AG10803 (cell line): ENCODE data around the gene ZNF133.
"Not testable (repeated sequence)": the region's sequence is repeated elsewhere in the genome, so short reads cannot be mapped to it uniquely, and the experiment has no call there.

Source experiments
- DNase-seq: peaks from one replicate; pipeline ENCODE4 v3.0.0; 2010; ENCODE audit warnings: low read depth
- H3K4me3 ChIP-seq: 2 replicates; pipeline ENCODE4 v1.5.1; 2011; ENCODE audit warnings: mild to moderate bottlenecking, low read length, control low read depth
- TF ChIP-seq, protein P1 (sequence below): conservative IDR thresholded peaks from 2 replicates; pipeline ENCODE4 v1.5.1; 2011; ENCODE audit warnings: mild to moderate bottlenecking, low read length, control low read depth, inconsistent platforms

ZNF133 gene

DNA sequence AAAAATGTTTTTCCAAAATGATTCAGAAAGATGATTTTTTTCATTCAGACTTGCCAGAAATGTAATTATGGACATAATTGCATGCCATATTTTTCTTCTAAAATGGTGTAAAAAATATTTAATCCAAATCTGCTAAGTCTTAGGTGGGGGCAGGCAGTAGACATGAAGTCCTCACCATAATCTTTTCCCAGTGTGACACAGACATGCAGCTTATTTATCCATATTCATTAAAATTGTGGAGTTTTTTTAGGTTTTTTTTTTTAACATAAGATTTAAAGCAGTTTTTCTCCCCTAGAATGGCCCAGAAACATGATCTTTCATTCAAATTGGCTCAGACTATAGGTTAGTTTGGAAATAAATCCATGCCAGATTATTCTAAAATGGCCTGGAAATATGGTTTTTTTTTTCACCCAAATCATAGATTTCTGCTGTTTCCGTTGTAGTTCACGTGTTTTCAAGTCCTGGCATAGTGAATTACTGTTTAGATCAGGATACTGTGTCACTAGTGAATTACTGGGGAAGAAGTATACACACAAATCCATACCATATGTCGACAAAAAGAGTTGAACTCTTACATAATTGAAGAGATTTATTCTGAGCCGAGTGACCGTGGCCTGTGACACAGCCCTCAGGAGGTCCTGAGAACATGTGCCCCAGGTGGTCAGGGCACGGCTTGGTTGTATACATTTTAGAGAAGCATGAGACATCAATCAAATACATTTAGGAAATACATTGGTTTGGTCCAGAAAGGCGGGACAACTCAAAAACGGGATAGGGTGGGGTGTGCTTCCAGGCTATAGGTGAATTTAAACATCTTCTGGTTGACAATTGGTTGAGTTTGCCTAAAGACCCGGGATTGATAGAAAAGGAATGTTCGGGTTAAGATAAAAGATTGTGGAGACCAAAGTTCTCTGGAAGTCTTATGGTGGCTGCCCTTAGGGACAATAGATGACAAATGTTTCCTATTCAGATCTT, 33.9 kb downstream of the ZNF133 start:
- H3K4me3 ChIP-seq, result no peak overlapping the region
- TF ChIP-seq, protein P1, sequence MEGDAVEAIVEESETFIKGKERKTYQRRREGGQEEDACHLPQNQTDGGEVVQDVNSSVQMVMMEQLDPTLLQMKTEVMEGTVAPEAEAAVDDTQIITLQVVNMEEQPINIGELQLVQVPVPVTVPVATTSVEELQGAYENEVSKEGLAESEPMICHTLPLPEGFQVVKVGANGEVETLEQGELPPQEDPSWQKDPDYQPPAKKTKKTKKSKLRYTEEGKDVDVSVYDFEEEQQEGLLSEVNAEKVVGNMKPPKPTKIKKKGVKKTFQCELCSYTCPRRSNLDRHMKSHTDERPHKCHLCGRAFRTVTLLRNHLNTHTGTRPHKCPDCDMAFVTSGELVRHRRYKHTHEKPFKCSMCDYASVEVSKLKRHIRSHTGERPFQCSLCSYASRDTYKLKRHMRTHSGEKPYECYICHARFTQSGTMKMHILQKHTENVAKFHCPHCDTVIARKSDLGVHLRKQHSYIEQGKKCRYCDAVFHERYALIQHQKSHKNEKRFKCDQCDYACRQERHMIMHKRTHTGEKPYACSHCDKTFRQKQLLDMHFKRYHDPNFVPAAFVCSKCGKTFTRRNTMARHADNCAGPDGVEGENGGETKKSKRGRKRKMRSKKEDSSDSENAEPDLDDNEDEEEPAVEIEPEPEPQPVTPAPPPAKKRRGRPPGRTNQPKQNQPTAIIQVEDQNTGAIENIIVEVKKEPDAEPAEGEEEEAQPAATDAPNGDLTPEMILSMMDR, result no peak
- DNase-seq, result no peak

DNA sequence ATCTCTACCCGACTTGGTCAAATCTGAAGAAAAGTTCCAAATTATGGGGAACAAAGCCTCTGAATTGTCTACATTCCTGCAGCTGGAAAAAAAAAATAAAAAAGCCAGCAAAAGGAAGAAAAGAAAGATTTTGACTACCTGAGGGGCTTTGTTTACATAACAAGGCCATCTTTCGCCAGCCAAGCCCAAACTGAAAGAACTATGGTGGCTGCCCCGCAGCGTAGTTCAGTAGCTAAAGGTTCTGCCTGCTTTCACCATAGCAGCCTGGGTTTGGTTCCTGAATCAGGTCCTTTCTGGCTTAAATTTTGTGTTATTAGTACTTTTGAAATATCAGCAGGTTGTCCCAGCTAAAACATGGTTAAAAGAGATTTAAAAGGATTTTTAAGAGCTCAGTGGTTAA, 35.4 kb downstream of the ZNF133 start:
- no peak overlapping the region for H3K4me3 ChIP-seq
- DNase-seq, result no peak
- TF ChIP-seq, protein P1, result no peak

DNA sequence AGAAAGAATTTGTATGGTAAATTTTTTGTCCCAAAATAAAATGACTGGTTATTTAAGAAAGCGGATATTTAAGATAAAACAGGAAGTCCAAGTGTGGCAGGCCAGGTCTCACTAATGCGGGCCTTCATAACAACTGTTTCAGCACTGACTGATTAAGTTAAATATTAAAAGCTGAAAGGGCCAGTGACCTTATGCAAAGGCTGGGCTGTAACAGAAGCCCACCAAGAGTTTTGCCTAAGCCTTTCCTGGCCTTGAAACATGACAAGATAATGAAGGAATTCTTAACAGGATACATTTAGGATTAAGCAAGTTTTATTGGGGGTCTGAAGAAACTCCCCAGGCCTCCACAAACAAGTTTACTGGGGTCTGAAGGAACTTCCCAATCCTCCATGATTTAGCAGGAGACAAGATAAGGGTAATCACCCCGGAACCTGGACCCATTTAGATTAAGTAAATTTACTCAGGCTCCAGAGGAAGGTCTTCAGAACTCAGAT, 36.3 kb downstream of the ZNF133 start:
- DNase-seq, result no peak

DNA sequence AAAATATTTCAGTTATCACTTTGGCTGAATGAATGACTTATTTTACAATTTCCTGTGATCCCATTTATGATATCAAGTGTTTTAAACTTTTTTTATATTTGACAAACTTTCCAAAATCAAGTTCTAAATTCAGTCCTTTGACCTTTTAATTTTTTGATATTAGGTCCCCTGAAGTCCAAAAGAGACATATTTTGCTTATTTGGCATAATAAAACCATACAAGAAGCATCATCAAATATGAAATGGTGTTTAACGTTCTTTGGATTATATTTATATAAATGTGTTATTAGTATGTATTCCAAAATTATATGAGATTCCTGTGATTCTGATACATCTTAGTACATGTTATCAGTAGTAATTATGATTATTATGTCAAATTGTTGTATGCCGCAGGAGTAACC, 38.7 kb downstream of the ZNF133 start:
- H3K4me3 ChIP-seq, result no peak overlapping the region
- TF ChIP-seq, protein P1, result no peak
- no peak for DNase-seq

More for the DNA sequence above, 36.3 kb downstream of the ZNF133 start:
- no peak overlapping the region for H3K4me3 ChIP-seq
- TF ChIP-seq, protein P1, result no peak

DNA sequence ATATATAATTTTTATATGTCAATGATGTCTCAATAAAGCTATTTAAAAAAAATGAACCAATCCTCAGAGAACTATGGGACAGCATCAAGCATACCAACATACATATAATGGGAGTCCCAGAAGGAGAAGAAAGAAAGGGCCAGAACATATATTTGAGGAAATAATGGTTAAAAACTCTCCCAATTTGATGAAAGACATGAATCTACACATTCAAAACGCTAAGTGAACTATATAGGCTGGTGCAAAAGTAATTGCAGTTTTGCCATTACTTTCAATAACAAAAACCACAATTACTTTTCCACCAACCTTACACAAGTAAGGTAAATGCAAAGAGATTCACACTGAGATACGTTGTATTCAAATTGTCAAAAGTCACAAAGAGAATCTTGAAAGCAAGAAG, 43.4 kb downstream of the ZNF133 start:
- DNase-seq, result no peak
- no peak overlapping the region for H3K4me3 ChIP-seq

DNA sequence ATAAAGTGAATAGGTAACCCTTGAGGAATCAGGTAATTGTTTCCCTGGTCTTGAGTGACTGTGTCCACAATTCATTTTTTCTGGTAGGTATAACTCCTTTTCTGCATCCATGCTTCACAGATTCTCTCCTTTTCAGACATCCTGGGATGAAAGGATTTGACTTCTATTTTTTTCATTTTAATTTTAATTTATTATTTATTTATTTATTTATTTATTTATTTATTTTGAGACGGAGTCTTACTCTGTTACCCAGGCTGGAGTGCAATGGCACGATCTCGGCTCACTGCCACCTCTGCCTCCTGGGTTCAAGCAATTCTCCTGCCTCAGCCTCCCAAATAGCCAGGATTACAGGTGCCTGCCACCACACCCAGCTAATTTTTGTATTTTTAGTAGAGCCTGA, 61.4 kb downstream of the ZNF133 start:
- H3K4me3 ChIP-seq, DNase-seq: not testable (repeated sequence)

More for the DNA sequence above, 43.4 kb downstream of the ZNF133 start:
- TF ChIP-seq, protein P1, result no peak

DNA sequence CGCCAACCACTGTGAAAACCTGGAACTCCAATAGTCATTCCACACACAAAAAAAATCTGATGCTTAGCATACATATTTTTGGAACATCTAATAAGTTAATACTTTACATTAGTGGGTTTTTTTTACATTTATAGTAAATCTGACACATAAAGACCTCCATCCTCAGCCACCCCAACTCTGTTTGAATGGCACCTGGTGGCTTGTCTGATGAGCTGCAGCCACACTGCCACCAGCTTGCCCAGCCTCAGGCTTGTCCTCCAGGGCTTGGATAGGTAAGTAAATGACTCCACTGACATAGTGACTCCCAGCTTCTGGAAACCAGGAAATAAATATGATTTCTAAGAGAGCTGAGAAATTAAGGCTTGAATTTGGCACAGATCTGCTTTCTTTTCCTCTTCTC, 71.5 kb downstream of the ZNF133 start:
- TF ChIP-seq, protein P1, result no peak
- no peak overlapping the region for H3K4me3 ChIP-seq
- DNase-seq, result no peak
